GM18519 (cell line): ENCODE measurements around the gene SOWAHA.
"Not testable (repeated sequence)": the region's sequence is repeated elsewhere in the genome, so short reads cannot be mapped to it uniquely, and the experiment has no call there.

Experiments used
- ATAC-seq: cut with Tn5 transposase; IDR thresholded peaks from one replicate; pipeline ENCODE4 v1.9.1; 2021; ENCODE audit warnings: mild to moderate bottlenecking, moderate library complexity; ENCODE audit not compliant: unreplicated experiment, low FRiP score

SOWAHA gene

DNA sequence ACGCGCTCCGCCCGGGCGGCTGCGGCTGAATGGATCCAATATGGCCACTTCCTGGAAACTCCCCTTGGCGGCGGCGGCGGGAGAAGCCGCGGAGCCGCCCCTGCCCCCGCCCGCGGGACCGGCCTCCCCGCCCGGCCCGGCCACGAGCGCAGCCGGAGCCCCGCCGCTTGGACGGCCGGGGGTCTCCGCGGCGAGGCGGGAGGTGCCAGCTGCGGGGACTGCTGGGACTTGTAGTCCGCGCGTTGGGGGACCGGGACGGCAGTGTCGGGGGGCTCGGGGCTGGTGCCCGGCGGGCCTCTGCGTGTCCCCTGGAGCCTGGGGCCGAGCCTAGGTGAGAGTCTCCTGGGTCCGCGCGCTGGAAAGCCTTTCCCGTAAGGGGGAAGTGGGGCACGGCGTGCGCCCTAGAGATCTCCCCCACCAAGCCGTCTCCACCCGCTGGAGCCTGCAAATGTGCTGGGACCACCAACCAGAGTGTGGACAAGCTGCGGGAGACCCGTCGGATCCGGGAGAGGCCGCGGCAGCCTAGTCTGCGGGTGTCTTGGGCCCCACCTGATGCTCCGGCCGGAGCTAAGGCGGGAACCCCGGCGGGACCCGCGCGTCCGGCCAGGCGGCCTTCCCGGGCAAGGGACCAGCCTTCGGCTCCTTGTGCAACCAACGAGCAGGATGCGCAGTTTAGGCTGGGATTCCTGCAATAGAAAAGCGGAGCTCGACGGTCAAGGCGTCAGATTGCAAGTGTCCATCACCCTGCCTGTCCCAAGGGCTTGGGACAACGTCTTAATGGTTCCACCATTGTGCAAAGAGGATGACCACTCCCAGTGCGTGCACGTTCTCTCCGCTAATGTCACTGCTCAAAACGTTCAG, 35.7 kb upstream of the SOWAHA start, which contains the start of gene SEPTIN8:
Gene SEPTIN8, minus strand, starts transcription at position 31 of the 861 bp plus-strand sequence. CDS start 102 bp downstream, outside the sequence.
- ATAC-seq: no peak

DNA sequence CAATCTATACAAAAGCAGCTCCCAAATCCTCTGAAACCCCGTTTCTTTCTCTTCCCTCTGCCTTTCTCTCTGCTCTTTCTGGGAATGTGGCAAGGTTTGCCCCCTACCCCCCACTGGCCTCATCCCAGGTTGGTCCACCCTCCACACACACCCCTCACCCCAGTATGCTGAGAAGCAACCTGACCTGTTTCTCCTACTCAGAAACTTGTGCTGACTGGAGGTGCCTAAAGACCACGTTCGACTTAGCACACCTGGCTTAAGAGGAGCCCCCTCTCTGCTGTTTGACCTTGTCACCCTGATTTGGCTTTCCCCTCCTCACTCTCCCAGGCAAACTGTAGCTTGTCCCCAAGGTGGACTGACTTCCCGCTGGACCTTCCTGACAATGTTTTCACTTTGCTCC, 35.0 kb upstream of the SOWAHA start:
- ATAC-seq: no peak

DNA sequence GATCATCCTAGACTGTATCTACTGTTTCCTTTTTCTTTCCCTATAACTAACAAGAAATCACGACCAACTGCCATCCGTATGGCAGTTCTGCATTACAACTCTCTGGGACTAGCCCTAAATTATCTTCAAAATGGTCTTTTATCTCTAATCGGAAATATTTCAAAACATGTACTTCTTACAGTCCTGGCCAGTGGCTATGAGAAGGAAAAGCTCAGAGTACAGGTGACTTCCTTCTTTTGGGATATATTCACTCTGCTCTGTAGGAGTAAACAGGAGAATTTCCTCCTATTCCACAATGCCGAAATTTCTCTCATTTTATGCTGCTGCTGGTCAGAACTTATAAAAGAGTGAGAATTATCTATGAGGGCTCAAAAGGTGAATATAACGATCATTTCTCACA, 34.2 kb upstream of the SOWAHA start:
- ATAC-seq: no peak

DNA sequence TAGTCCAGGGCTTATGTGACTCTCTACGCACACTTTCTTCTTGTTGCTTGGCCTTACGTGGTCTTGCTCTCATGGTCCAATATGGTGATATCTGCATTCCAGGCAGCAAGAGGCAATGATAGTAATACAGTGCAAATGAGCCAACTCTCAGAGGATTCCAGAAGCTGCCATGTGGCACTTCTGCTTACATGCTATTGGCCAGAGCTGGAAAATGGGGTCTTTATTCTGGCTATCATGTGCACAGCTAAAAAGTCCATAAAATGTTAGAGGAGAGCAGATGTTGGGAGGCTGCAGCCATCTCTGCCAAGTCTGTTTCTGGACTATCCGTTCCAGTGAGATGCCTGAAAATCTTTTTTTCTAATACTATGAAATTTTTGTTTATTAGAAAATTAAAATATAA, 33.1 kb upstream of the SOWAHA start:
- no peak for ATAC-seq

DNA sequence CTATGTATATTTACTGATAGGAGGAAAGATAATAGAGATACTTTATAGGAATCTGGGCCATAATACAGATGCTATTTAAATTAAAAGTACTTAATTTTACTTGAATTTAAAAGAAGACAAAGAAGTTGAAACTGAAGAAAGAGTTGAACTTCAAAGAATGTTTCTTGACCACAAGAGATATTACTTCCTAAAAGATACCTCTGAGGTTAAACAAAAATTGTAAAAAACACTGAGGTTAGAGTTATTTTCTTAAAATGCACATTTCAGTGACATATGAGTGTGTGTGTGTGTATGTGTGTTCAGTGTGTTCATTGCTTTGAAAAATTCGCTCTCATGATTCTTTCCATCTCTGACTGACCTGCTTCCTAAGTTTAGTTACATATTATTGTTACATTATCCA, 32.5 kb upstream of the SOWAHA start:
- ATAC-seq: no peak

DNA sequence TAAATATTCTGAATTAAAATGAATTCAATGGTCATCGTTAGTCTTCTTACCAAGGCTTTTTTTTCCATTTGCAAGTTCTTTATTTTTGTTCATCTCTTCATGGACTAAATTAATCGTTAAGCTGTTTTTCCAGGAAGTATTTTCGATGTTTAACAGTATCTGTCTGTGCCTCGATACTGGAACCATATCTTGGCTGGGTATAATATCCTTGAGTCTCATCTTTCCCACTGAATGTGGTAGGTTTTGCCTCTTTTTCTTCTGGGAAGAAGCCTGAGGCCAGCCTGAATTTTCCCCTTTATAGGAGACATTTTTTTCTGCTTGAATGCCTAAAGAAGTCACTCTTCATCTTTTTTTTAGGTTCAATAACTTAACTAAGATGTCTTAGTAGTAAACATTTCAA, 32.1 kb upstream of the SOWAHA start:
- ATAC-seq: no peak

DNA sequence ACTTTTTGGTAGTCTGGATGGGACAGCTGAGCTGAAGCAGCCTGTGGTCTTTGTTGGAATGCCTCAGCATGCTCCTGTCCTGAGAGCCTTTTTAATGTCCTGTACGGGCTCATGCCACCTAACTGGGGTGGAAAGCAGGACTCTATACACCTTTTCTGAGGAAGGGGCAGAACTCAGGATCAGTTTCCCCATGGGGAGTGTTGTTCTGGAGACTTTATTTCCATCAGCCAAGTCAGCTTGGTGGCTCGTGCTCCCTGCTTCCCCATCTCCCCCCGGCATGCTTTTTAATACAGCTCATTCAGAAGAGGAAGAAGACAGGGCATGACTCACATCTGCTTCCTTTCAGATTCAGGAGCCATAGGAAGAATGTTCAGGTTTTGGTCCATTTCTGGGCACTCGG, 31.0 kb upstream of the SOWAHA start:
- ATAC-seq: no peak

DNA sequence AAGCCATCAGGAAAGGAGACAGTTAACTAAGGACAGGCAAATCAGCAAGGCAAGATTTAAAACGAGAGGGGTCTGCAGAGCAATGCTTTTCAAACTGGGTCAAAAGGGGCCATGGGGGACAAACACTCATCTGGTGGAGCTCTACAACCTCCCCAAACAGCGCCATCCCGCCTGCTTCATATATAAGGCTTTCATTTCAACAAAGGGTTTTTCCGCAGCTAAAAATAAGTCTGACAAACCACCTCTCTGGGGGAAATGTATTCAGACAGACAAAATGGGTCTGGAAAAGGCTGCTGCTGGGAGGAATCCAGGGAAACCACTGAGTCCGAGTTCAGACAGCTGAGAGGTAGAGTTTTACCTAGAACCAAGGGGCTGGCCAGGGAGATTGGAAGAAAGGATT, 27.7 kb upstream of the SOWAHA start:
- no peak for ATAC-seq

DNA sequence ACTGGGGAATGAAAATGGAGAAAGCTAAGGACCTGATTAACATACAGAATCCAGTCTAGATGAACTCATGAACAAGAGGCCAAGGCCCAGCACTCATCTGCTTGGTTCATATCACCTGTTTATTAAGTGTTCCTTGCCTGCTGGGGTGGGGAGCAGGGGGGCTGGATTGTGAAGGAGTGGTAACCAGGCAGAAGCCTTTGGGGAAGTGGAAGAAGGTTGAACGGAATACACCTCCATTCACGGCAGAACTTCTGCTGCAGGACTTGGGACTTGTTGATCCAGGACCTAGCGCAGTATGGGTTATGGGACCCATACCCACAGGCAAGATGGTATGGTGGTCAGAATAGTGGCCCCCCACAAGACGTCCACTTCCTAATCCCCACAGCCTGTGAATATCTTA, 27.2 kb upstream of the SOWAHA start:
- no peak for ATAC-seq

DNA sequence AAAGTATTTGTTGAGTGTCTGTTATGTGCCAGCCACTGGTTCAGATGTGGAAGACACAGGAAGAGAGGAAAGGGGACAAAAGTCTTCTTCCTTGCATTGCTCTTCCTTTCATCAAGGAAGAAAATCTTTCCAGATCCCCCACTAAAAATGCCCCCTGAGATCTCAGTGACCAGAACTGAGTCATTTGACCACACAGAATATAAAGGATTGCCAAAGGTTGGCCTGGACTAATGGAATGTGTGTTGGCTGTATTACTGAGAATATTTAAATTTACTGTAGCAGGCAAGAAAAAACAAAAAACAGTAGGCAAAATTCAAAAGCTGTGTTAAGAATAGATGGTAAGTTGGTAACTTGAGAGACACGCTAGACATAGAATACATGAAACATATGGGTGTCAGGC, 26.0 kb upstream of the SOWAHA start:
- no peak for ATAC-seq

DNA sequence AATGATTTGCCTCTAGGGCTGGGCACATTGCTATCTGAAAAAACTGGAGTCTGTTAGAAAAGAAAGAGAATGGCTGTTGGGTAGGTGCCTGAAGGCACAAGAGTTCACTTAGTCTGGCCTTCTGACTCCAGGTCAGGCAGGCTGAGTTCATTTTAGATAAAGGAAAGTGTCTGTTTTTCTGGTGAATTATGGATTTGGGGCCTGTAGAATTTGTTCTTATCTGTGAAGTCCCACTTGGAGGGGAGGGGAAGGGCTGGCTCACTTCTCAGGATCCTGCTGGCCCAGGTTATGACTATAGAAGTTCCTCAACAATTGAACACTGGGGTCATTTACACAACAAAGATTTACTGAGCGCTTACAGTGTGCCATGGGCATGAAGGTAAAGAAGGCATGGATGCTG, 24.6 kb upstream of the SOWAHA start:
- ATAC-seq: no peak

DNA sequence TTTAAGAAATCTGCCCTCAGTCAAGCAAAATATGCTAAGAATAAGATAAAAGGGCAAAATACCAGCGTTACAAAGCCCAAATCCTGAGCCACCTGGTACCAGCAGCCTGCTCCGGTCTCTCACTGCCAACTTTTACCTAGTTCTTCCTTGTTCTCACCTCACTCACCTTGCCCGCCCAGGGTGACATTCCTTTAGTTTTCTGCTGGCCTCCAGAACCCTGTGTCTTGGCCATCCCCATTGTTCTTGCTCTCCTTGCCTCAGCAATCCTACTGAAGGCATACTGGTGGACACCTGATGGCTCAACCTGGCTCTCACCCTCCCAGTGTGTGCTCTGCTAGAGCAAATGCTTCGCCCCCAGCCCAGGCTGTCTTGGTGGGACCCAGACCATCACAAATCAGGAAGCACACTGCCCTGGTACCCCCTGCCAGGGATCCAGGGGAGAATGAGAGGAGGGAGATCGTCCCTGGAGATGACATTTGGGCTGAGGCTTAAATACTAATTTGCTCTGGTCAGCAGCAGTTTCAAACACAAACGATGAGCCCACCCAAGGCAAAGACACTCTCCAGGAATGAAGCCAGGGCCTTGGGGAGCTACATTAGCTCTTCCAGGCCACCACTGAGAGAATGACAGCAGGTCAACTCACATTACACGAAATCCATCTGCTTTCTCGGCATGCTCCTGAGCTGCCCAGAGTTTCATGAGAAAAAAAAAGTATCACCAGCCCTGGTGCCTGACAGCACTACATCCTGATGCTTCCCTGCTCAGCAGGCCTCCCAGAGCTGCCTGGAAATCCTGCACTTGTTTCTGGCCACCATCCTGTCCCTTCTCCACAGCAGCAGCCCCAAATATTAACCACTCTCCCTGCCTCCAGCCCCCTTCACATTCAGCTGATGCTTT, 23.9 kb upstream of the SOWAHA start:
- ATAC-seq: no peak

DNA sequence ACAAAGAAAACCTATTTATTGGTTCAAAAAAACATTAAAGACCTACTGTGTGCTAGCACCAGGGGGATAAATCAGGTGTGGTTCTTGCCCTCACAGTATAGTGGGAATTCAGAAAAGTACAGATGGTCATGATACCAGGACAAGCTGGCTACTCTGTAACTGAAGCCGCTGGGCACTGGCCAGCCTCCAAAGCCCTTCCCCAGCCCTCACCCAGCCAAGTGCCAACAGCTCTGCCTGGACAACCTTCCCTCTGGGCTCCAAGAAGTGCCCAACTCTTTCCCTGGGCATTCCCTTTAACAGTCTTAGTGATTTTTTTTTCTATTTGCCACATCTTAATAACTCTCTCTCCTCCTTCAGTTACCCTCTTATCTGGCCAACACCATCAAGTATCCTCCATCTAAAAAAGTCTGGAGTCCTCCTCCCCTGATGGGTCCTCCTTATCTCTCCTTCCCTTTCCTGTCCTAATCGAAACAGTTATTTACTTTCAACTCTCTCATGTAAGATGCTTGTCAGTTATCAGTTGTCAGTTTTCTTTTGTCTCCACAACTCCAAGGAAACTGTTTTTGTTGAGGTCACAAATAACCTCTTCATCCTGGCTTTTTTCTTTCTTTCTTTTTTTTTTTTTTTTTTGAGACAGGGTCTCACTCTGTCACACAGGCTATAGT, 22.8 kb upstream of the SOWAHA start:
- ATAC-seq: no peak

DNA sequence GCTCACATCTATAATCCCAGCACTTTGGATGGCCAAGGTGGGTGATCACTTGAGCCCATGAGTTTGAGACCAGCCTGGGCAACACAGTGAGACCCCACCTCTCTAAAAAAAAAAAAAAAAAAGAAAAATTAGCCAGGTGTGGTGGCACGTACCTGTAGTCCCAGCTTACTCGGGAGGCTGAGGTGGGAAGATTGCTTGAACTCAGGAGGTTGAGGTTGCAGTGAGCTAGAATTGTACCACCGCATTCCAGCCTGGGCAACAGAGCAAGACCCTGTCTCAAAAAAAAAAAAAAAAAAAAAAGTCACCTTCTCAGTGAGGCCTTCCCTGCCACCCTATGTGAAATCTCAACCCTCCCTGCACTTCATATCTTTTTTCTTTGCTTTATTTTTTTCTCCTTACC, 22.1 kb upstream of the SOWAHA start:
- no peak for ATAC-seq

DNA sequence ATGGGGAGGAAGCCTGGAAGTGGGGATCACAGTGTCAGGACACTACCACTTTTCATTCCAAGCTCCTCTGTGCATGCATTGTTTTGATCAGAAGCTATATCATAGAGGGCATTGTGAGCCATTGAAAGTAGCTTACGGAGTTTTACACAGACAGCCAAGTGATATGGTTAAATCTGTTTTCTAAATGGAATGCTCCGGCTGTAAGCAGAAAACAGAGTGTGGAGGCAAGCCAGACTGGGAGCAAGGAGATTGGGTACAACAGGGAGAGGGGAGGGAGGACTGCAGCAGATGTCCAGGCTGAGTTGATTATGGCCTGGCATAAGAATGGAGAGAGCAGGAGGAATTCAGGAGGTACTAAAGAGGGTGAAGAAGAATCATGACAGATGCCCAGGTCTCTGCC, 15.5 kb upstream of the SOWAHA start:
- ATAC-seq: no peak

DNA sequence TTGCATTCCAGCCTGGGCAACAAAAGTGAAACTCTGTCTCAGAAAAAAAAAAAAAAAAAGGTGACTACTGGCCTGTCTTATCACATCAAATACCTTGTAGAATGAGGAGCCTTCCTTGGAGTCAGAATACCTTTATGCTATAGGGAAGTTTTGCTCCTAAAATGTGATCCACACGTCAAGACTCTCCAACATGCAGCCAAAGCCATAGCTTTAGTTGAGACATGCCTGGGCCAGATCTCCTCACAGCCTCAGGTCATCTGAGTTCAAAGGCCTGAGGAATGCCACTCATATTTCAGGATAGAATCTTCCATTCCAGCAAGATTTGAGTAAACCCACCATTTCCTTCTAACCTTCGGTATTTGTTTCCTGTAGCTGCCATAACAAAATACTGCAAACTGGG, 13.7 kb upstream of the SOWAHA start:
- no peak for ATAC-seq

DNA sequence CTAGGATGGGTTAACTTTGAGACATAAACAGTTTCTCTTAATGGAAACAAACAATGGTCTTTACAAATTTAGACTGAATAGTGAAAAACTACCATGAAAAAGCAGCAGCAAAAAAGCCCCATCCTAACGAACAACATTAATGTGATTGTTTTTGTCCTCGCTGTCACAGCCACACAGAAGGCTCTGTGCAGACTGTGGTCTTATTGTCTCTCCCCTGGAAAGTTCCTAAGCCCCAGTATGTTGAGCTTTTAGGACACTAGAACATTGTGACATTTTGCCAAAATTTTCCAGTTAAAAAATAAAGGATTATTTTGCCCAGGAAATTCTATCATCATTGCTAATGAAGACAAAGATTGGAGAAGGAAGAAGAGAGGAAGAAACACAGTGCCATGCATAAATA, 12.6 kb upstream of the SOWAHA start:
- ATAC-seq: no peak

DNA sequence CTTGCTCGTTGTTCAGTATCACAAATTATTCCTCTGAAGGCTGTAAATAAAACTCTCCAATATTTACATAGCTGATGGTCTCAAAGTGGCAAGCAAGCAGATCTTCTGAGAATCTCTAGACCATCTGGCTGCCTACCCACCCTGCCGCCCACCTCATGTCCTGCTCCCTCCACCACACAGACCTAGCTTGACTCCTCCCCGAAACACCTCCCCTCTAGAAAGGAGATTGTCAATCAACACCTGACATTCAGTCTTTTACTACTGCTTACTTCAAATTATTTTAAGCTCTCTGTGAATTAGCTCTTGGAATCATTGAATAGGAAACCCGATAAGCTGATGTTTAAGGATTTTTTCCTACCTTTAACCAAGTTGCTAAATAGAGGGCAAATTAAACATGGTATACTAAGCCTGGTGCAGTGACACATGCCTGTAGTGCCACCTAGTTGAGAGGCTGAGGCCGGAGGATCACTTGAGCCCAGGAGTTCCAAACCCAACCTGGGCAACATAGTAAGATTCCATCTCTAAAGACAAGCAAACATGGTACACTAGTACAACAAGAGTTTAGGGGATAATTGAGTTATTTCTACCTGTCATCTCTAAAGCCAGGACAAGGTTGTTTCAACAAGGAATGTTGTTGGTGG, 10.9 kb upstream of the SOWAHA start:
- ATAC-seq: no peak

DNA sequence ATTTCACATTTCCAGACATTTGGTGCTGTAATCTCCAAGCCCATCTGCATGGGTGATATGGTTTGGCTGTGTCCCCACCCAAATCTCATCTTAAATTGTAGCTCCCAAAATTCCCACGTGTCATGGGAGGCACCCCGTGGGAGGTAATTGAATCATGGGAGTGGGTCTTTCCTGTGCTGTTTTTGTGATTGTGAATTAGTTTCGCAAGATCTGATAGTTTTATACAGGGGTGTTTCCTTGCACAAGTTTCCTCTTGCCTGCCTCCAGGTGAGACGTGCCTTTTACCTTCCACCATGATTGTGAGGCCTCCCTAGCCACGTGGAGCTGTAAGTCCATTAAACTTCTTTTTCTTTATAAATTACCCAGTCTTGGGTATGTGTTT, 10.4 kb upstream of the SOWAHA start:
- ATAC-seq: not testable (repeated sequence)

DNA sequence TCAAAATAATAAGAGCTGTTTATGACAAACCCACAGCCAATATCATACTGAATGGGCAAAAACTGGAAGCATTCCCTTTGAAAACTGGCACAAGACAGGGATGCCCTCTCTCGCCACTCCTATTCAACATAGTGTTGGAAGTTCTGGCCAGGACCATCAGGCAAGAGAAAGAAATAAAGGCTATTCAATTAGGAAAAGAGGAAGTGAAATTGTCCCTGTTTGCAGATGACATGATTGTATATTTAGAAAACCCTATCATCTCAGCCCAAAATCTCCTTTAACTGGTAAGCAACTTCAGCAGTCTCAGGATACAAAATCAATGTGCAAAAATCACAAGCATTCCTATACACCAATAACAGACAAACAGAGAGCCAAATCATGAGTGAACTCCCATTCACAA, 8.9 kb upstream of the SOWAHA start:
- not testable (repeated sequence) for ATAC-seq

DNA sequence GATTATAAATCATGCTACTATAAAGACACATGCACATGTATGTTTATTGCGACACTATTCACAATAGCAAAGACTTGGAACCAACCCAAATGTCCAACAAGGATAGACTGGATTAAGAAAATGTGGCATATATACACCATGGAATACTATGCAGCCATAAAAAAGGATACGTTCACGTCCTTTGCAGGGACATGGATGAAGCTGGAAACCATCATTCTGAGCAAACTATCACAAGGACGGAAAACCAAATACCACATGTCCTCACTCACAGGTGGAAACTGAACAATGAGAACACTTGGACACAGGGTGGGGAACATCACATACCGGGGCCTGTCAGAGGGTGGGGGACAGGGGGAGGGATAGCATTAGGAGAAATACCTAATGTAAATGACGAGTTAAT, 7.2 kb upstream of the SOWAHA start:
- ATAC-seq: not testable (repeated sequence)
